Kidney (tissue), 14 donors: ENCODE data around the gene HBS1L. TPM values are rescaled to one million over a fixed set of nuclear protein-coding genes. Genes with fewer than 3 reads are reported as not detected.

Experiments
- DNase-seq, 5 donors: peaks; one replicate each; pipeline ENCODE4 v3.0.0-alpha.2; 2013 to 2020
- FAIRE-seq: peaks from 2 replicates; lab custom pipeline; 2012; peaks lifted over from hg19 to GRCh38; lab: Jason Lieb, UNC
- H3K27ac ChIP-seq, 2 donors: one replicate each; pipeline ENCODE4 v1.7.0; 2013; ENCODE audit warnings: low read depth in 2 of 2, low read length in 2 of 2, inconsistent platforms in 1 of 2
- H3K27me3 ChIP-seq: one replicate; pipeline ENCODE4 v1.7.1; 2013; ENCODE audit warnings: low read length, inconsistent platforms; ENCODE audit not compliant: control insufficient read depth, insufficient read depth
- H3K36me3 ChIP-seq, 3 donors: one replicate each; pipeline versions ENCODE4 v1.7.0 to v1.7.1; 2013; ENCODE audit warnings: low read length in 3 of 3, control low read depth in 1 of 3, inconsistent platforms in 1 of 3; ENCODE audit not compliant: insufficient read depth in 3 of 3, control insufficient read depth in 2 of 3
- H3K4me1 ChIP-seq, 3 donors: one replicate each; pipeline versions ENCODE4 v1.7.0 to v1.7.1; 2013; ENCODE audit warnings: low read length in 3 of 3, inconsistent platforms in 1 of 3, low read depth in 1 of 3; ENCODE audit not compliant: control insufficient read depth in 2 of 3, insufficient read depth in 2 of 3
- H3K4me3 ChIP-seq, 3 donors: one replicate each; pipeline versions ENCODE4 v1.7.0 to v1.8.1; 2013; ENCODE audit warnings: low read length in 3 of 3, control low read depth in 1 of 3, inconsistent platforms in 1 of 3
- H3K9ac ChIP-seq, 3 donors: one replicate each; pipeline versions ENCODE4 v1.7.0 to v1.7.1; 2013; ENCODE audit warnings: low read length in 3 of 3, control low read depth in 1 of 3, inconsistent platforms in 1 of 3
- H3K9me3 ChIP-seq, 3 donors: one replicate each; pipeline versions ENCODE4 v1.7.0 to v1.7.1; 2013; ENCODE audit warnings: low read length in 3 of 3, control low read depth in 1 of 3, inconsistent platforms in 1 of 3; ENCODE audit not compliant: control insufficient read depth in 2 of 3, insufficient read depth in 1 of 3
- intact Hi-C: fragments of 100-400 bp; cut with DNase I; formaldehyde crosslinking; loops from one replicate; pipeline ENCODE4 v1.11.1; 2022
- polyA plus RNA-seq: library from polyadenylated mRNA; stranded (reverse); fragments of 350-450 nt; fragmentation: Illumina TruSeq; extraction: RNeasy Lipid Tissue Mini Kit (QIAGEN cat#74804); gene quantifications from one replicate; pipeline ENCODE4 v1.2.3, GENCODE V29; 2014; ENCODE audit warnings: low read depth, low replicate concordance; ENCODE audit not compliant: insufficient read depth
- total RNA-seq: library from RNA; stranded (reverse); fragmentation: NEBNext Ultra II Directional; extraction: Animal tissue kit (Norgen Biotek cat#: 25700); gene quantifications from one replicate; pipeline ENCODE4 v1.2.1, GENCODE V29; 2021
- TF ChIP-seq, protein P1 (sequence below): IDR thresholded peaks from 3 replicates; pipeline ENCODE4 v1.5.1; 2012; ENCODE audit warnings: mild to moderate bottlenecking, moderate library complexity, borderline replicate concordance; ENCODE audit not compliant: insufficient read depth; ENCODE audit errors: extremely low read depth
- donor health status: control.
- donor health status: control.
- donor health status: control.
- donor health status: control.
- donor health status: control.
- donor health status: DM: yes; HTN: yes; CAD: no.
- donor health status: Normal renal cell carcinoma (clear cell type).

The HBS1L gene
- total and polyA plus RNA-seq, 2 donors from 2014 or later: 21.0 to 59.1 TPM

DNA sequence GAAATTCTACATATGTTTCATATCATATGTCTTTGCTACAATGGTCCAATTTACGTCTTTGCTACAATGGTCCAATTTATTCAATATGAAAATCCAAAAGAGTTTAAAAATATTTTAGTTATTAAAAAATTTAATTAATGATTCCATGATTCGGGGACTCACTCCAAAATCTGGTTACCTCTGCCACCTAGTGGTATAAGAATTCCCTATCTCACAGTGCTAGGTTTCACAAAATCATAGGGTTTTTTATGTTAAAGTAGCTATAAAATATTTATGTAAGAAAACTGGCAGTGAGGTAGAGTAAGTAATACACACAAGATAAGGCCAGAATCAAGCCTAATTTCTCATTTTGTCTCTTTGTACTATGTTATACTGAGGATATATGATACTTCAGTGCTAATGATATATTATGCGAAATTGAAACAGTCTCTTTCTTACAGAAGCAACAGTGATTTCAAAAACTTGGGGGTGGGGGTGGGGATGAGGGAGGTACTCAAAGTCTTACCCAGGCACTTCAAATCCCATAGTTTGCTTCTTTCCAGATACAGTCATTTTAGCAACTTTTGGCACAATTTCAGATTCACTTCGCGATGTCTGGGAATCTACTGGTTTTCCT is 52.3 kb downstream of the HBS1L start:
- DNase-seq (peak in 2 of 5 donors; percentile 13 to 15), FAIRE-seq (peak; percentile 93)
- H3K36me3 ChIP-seq: peaks cover 0 to under 1% (median 0%) of the 10 kb centered on the region in 3 donors
- no peak overlapping the region for H3K4me3 ChIP-seq
- H3K9ac ChIP-seq: no peak overlapping the region
- no peak overlapping the region for H3K27ac ChIP-seq
- no peaks in the 10 kb centered on the region for H3K4me1 ChIP-seq
- H3K27me3 ChIP-seq: no peaks in the 10 kb centered on the region
- intact Hi-C loops: no loop called here
- H3K9me3 ChIP-seq: no peaks in the 10 kb centered on the region
- TF ChIP-seq, protein P1, sequence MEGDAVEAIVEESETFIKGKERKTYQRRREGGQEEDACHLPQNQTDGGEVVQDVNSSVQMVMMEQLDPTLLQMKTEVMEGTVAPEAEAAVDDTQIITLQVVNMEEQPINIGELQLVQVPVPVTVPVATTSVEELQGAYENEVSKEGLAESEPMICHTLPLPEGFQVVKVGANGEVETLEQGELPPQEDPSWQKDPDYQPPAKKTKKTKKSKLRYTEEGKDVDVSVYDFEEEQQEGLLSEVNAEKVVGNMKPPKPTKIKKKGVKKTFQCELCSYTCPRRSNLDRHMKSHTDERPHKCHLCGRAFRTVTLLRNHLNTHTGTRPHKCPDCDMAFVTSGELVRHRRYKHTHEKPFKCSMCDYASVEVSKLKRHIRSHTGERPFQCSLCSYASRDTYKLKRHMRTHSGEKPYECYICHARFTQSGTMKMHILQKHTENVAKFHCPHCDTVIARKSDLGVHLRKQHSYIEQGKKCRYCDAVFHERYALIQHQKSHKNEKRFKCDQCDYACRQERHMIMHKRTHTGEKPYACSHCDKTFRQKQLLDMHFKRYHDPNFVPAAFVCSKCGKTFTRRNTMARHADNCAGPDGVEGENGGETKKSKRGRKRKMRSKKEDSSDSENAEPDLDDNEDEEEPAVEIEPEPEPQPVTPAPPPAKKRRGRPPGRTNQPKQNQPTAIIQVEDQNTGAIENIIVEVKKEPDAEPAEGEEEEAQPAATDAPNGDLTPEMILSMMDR: peak; percentile 41

DNA sequence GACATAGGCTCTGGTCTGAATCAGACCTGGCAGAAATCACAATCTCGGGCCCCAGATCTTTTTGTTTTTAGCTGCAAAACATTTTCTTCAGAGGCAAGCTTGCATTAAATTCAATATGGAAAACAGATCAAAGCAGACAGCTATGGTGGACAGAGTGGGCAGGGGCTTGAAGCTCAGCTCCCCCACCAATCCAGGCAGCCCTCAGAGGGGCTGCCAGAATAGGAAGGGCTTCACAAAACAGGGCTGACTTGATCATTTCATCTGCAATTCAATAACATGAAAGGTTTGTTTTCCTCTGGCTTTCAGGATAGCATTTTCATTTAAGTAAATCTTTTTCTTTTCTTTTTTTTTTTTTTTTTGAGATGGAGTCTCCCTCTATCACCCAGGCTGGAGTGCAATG is 55.5 kb downstream of the HBS1L start:
- no peaks in the 10 kb centered on the region for H3K9me3 ChIP-seq
- no peak for FAIRE-seq
- no peak overlapping the region for H3K9ac ChIP-seq
- TF ChIP-seq, protein P1: no peak
- intact Hi-C loops: no loop called here
- peaks cover 0 to 5% (median 0%) of the 10 kb centered on the region in 3 donors for H3K36me3 ChIP-seq
- H3K27me3 ChIP-seq: no peaks in the 10 kb centered on the region
- H3K4me1 ChIP-seq: no peaks in the 10 kb centered on the region
- DNase-seq: no peak
- H3K4me3 ChIP-seq: no peak overlapping the region
- no peak overlapping the region for H3K27ac ChIP-seq

DNA sequence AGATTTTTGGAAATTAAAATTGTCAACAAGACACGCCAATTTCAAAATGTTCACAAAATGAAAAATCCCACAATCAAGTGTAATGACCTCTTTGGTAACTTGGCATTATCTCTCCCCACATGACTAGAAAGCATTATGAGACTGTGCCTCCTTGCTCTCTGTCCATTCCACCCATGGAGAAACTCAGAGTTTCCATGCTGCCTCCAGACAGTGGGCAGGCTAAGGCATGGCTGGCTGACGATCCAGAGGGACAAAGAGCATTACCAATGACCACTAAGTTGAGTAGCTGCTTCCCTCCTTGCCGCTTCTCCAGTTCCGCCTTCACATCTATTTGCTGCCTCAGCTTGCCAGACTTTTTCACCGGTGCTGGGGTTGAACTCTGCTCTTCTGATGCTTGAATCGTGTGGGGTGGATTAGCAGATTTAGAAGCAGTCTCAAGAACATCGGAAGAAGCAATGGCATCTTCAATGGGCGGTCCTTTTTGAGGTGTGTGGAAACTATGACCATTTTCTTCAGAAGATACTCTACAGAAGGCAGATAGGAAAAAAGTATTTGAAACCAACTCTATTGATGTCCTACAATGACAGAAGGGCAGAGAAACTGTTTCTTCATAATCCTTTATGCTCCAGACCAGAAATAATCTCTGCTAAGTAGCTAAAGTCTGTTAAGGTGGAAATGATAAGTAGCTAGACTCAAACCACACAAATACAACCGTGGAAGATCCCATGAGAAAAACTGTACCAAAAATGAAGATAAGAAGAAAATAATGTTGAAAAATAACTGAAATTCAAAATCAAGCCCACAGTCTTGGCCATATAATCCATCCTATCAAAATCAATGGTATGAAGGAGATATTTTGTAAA is 57.3 kb downstream of the HBS1L start:
- intact Hi-C loops: no loop called here
- H3K4me3 ChIP-seq: no peak overlapping the region
- DNase-seq: no peak
- TF ChIP-seq, protein P1: no peak
- no peaks in the 10 kb centered on the region for H3K27me3 ChIP-seq
- no peak overlapping the region for H3K27ac ChIP-seq
- no peaks in the 10 kb centered on the region for H3K9me3 ChIP-seq
- H3K36me3 ChIP-seq: peaks cover 0 to 5% (median 0%) of the 10 kb centered on the region in 3 donors
- no peak for FAIRE-seq
- H3K4me1 ChIP-seq: no peaks in the 10 kb centered on the region
- H3K9ac ChIP-seq: no peak overlapping the region
